ENCODE data around the gene OR1J2. TPM values are rescaled to one million over a fixed set of nuclear protein-coding genes. Genes with fewer than 3 reads are reported as not detected.

Gene OR1J2
- not detected for total RNA-seq

GRCh38 chr9:122510502-122510901 lies at the start of gene OR1J2:
Gene OR1J2, plus strand, starts transcription at chr9:122510802. Its CDS starts 0 bp downstream, at chr9:122510802.
- no peak within 1 kb of the TSS for H3K4me3 Mint-ChIP-seq
- peaks cover 36% of the 10 kb centered on the region for H3K27me3 Mint-ChIP-seq
- no peaks in the 10 kb centered on the region for H3K9me3 Mint-ChIP-seq
- no peak for DNase-seq
- H3K36me3 Mint-ChIP-seq (ENCODE audit: low read depth): no peaks in the 10 kb centered on the region
- POLR2A ChIA-PET: no interaction called here
- H3K4me1 Mint-ChIP-seq: no peaks in the 10 kb centered on the region
- CTCF ChIA-PET: no interaction called here
- no peak within 1 kb of the TSS for H3K27ac Mint-ChIP-seq

GRCh38 chr9:122463828-122464632 lies 46.6 kb upstream of the OR1J2 start:
- H3K4me1 Mint-ChIP-seq: peaks cover 22% of the 10 kb centered on the region
- peak overlapping the region; percentile 94 for H3K27ac Mint-ChIP-seq

GRCh38 chr9:122464633-122465567 lies 45.7 kb upstream of the OR1J2 start:
- peak overlapping the region; percentile 82 for H3K4me3 Mint-ChIP-seq
- POLR2A ChIA-PET: no interaction called here
- CTCF ChIA-PET: interaction anchor here (1.2 to 1.8 kb wide), 4 partner anchors 10 to 346 kb away, joined by 3 to 6 read pairs (median 3); no protein-coding TSS in a partner anchor
- peaks cover 22% of the 10 kb centered on the region for H3K4me1 Mint-ChIP-seq
- H3K9me3 Mint-ChIP-seq: no peaks in the 10 kb centered on the region
- peak overlapping the region; percentile 94 for H3K27ac Mint-ChIP-seq
- H3K36me3 Mint-ChIP-seq (ENCODE audit: low read depth): peaks cover 6% of the 10 kb centered on the region
- DNase-seq: peak; percentile 80
- H3K27me3 Mint-ChIP-seq: peaks cover 49% of the 10 kb centered on the region

More at GRCh38 chr9:122463828-122464632, 46.6 kb upstream of the OR1J2 start:
- peaks cover 56% of the 10 kb centered on the region for H3K27me3 Mint-ChIP-seq
- H3K36me3 Mint-ChIP-seq (ENCODE audit: low read depth): peaks cover 6% of the 10 kb centered on the region
- peak; percentile 43 for DNase-seq
- no peaks in the 10 kb centered on the region for H3K9me3 Mint-ChIP-seq
- peak overlapping the region; percentile 82 for H3K4me3 Mint-ChIP-seq
- ChIA-PET POLR2A (no interaction called here), CTCF (interaction anchor here (0.9 to 1.8 kb wide), 5 partner anchors 9 to 886 kb away, joined by 3 to 6 read pairs (median 4); no protein-coding TSS in a partner anchor)

- no peak for DNase-seq
- Mint-ChIP-seq H3K9me3 (no peaks in the 10 kb centered on the region), H3K27me3 (peaks cover 36% of the 10 kb centered on the region), H3K4me1 (peaks cover 22% of the 10 kb centered on the region), H3K27ac (no peak overlapping the region), H3K36me3 (ENCODE audit: low read depth) (peaks cover 6% of the 10 kb centered on the region), H3K4me3 (no peak overlapping the region)
- CTCF ChIA-PET: interaction anchor here (1.2 kb wide), 1 partner anchor 9 kb away, joined by 3 read pairs; no protein-coding TSS in a partner anchor
- POLR2A ChIA-PET: no interaction called here
Observed at GRCh38 chr9:122466456-122466855, 44.1 kb upstream of the OR1J2 start.

GRCh38 chr9:122468735-122469134 lies 41.9 kb upstream of the OR1J2 start:
- H3K9me3 Mint-ChIP-seq: no peaks in the 10 kb centered on the region
- peaks cover 6% of the 10 kb centered on the region for H3K36me3 Mint-ChIP-seq (ENCODE audit: low read depth)
- H3K4me3 Mint-ChIP-seq: no peak overlapping the region
- no peak overlapping the region for H3K27ac Mint-ChIP-seq
- POLR2A ChIA-PET: no interaction called here
- no peak for DNase-seq
- CTCF ChIA-PET: no interaction called here
- H3K27me3 Mint-ChIP-seq: peaks cover 15% of the 10 kb centered on the region
- peaks cover 19% of the 10 kb centered on the region for H3K4me1 Mint-ChIP-seq

- Mint-ChIP-seq H3K36me3 (ENCODE audit: low read depth) (no peaks in the 10 kb centered on the region), H3K4me1 (no peaks in the 10 kb centered on the region)
Observed at GRCh38 chr9:122474561-122474960, 36.0 kb upstream of the OR1J2 start.

GRCh38 chr9:122475717-122476116 lies 34.9 kb upstream of the OR1J2 start:
- no peaks in the 10 kb centered on the region for H3K36me3 Mint-ChIP-seq (ENCODE audit: low read depth)
- H3K27me3 Mint-ChIP-seq: peaks cover 7% of the 10 kb centered on the region
- H3K9me3 Mint-ChIP-seq: no peaks in the 10 kb centered on the region
- DNase-seq: no peak
- no peaks in the 10 kb centered on the region for H3K4me1 Mint-ChIP-seq
- H3K4me3 Mint-ChIP-seq: no peak overlapping the region
- ChIA-PET POLR2A (no interaction called here), CTCF (interaction anchor here (1.3 kb wide), 2 partner anchors 10 to 29 kb away, joined by 3 read pairs; no protein-coding TSS in a partner anchor)
- H3K27ac Mint-ChIP-seq: no peak overlapping the region

More at GRCh38 chr9:122474561-122474960, 36.0 kb upstream of the OR1J2 start:
- Mint-ChIP-seq H3K9me3 (no peaks in the 10 kb centered on the region), H3K27me3 (peaks cover 7% of the 10 kb centered on the region), H3K4me3 (no peak overlapping the region), H3K27ac (no peak overlapping the region)
- CTCF ChIA-PET: interaction anchor here (0.7 to 1.3 kb wide), 3 partner anchors 9 to 731 kb away, joined by 3 read pairs; no protein-coding TSS in a partner anchor
- no peak for DNase-seq
- POLR2A ChIA-PET: no interaction called here

- ChIA-PET POLR2A (no interaction called here), CTCF (no interaction called here)
- H3K4me3 Mint-ChIP-seq: no peak overlapping the region
- no peaks in the 10 kb centered on the region for H3K9me3 Mint-ChIP-seq
- H3K27me3 Mint-ChIP-seq: peaks cover 14% of the 10 kb centered on the region
- H3K36me3 Mint-ChIP-seq (ENCODE audit: low read depth): no peaks in the 10 kb centered on the region
- H3K4me1 Mint-ChIP-seq: no peaks in the 10 kb centered on the region
- DNase-seq: no peak
- H3K27ac Mint-ChIP-seq: no peak overlapping the region
Observed at GRCh38 chr9:122477346-122477745, 33.3 kb upstream of the OR1J2 start.

GRCh38 chr9:122477826-122478225 lies 32.8 kb upstream of the OR1J2 start, which contains the start of gene OR1J1:
Gene OR1J1, minus strand, starts transcription at chr9:122477926. Its CDS starts 0 bp downstream, at chr9:122477926.
- DNase-seq: no peak
- Mint-ChIP-seq H3K36me3 (ENCODE audit: low read depth) (no peaks in the 10 kb centered on the region), H3K27ac (no peak within 1 kb of the TSS), H3K4me3 (no peak within 1 kb of the TSS), H3K27me3 (peaks cover 15% of the 10 kb centered on the region), H3K4me1 (no peaks in the 10 kb centered on the region), H3K9me3 (no peaks in the 10 kb centered on the region)
- CTCF ChIA-PET: no interaction called here
- POLR2A ChIA-PET: no interaction called here

- no peak overlapping the region for H3K27ac Mint-ChIP-seq
- peaks cover 15% of the 10 kb centered on the region for H3K27me3 Mint-ChIP-seq
- no peak overlapping the region for H3K4me3 Mint-ChIP-seq
- H3K36me3 Mint-ChIP-seq (ENCODE audit: low read depth): no peaks in the 10 kb centered on the region
- CTCF ChIA-PET: no interaction called here
- no peak for DNase-seq
- no peaks in the 10 kb centered on the region for H3K4me1 Mint-ChIP-seq
- H3K9me3 Mint-ChIP-seq: no peaks in the 10 kb centered on the region
- POLR2A ChIA-PET: no interaction called here
Observed at GRCh38 chr9:122479062-122479461, 31.5 kb upstream of the OR1J2 start.

GRCh38 chr9:122498883-122499288 lies 11.7 kb upstream of the OR1J2 start:
- Mint-ChIP-seq H3K27me3 (peaks cover 39% of the 10 kb centered on the region), H3K4me1 (no peaks in the 10 kb centered on the region), H3K4me3 (no peak overlapping the region), H3K27ac (no peak overlapping the region), H3K36me3 (ENCODE audit: low read depth) (no peaks in the 10 kb centered on the region), H3K9me3 (no peaks in the 10 kb centered on the region)
- ChIA-PET CTCF (interaction anchor here (0.6 to 0.9 kb wide), 5 partner anchors 12 to 309 kb away, joined by 3 to 4 read pairs (median 3); no protein-coding TSS in a partner anchor), POLR2A (no interaction called here)
- peak; percentile 35 for DNase-seq

- H3K27me3 Mint-ChIP-seq: peaks cover 34% of the 10 kb centered on the region
- H3K27ac Mint-ChIP-seq: no peak overlapping the region
- no peaks in the 10 kb centered on the region for H3K36me3 Mint-ChIP-seq (ENCODE audit: low read depth)
- H3K4me3 Mint-ChIP-seq: no peak overlapping the region
- ChIA-PET CTCF (no interaction called here), POLR2A (no interaction called here)
- H3K4me1 Mint-ChIP-seq: no peaks in the 10 kb centered on the region
- H3K9me3 Mint-ChIP-seq: no peaks in the 10 kb centered on the region
- no peak for DNase-seq
Observed at GRCh38 chr9:122506964-122507363, 3.6 kb upstream of the OR1J2 start.

GRCh38 chr9:122518226-122518625 lies 7.6 kb downstream of the OR1J2 start:
- Mint-ChIP-seq H3K36me3 (ENCODE audit: low read depth) (no peaks in the 10 kb centered on the region), H3K4me3 (no peak overlapping the region), H3K4me1 (no peaks in the 10 kb centered on the region), H3K27ac (no peak overlapping the region), H3K27me3 (peaks cover 6% of the 10 kb centered on the region), H3K9me3 (no peaks in the 10 kb centered on the region)
- POLR2A ChIA-PET: no interaction called here
- DNase-seq: no peak
- CTCF ChIA-PET: interaction anchor here (1.0 kb wide), 1 partner anchor 14 kb away, joined by 3 read pairs; no protein-coding TSS in a partner anchor

Data from activated CD4-positive, alpha-beta T cell treated with anti-CD3 and anti-CD28 coated beads, Interleukin-2, amount 10 ng/mL, durations not matched to agents 7 days and 5 days (primary cell).